SH-SY5Y (cell line): ENCODE measurements around the gene TRAPPC4.

ENCODE experiments used
- GATA2 ChIP-seq: IDR thresholded peaks from 2 replicates; pipeline ENCODE4 v1.6.1; 2011; ENCODE audit warnings: mild to moderate bottlenecking, low read depth, low read length
- GATA3 ChIP-seq: IDR thresholded peaks from 2 replicates; pipeline ENCODE4 v1.6.1; 2011; ENCODE audit warnings: low read depth, mild to moderate bottlenecking, low read length, moderate library complexity

GRCh38 chr11:119028346-119029068 is 9.9 kb downstream of the TRAPPC4 start:
- TF ChIP-seq GATA2 (no peak), GATA3 (no peak)
